HG02642 (cell line): Measurements from ENCODE around the gene GPR82.
"Not testable (repeated sequence)": the region's sequence is repeated elsewhere in the genome, so short reads cannot be mapped to it uniquely, and the experiment has no call there.

ENCODE experiments used
- ATAC-seq: cut with Tn5 transposase; IDR thresholded peaks from one replicate; pipeline ENCODE4 v1.9.1; 2021; ENCODE audit warnings: mild to moderate bottlenecking; ENCODE audit not compliant: unreplicated experiment, poor library complexity

GPR82 gene

GRCh38 chrX:41718481-41719235, 5.3 kb upstream of the GPR82 start:
- ATAC-seq: no peak

DNA sequence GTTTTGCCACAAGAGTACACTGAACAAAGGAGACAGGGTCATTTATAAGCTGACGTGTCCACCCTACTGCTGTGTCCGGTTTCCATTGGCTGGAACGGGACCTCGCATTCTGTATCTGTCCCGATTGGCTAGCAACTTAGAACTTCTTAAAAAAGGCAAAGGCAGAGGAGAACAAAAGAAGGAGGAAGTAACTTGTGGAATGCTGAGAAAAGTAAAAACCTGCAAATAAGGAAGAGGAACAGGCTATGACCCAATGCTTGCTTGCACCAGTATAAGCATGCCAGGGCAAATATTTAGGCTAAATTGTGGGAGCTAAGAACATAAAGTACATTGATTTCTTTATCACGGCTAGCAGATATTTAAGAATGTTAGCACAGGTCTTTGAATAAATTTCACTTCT, 4.4 kb upstream of the GPR82 start:
- not testable (repeated sequence) for ATAC-seq

DNA sequence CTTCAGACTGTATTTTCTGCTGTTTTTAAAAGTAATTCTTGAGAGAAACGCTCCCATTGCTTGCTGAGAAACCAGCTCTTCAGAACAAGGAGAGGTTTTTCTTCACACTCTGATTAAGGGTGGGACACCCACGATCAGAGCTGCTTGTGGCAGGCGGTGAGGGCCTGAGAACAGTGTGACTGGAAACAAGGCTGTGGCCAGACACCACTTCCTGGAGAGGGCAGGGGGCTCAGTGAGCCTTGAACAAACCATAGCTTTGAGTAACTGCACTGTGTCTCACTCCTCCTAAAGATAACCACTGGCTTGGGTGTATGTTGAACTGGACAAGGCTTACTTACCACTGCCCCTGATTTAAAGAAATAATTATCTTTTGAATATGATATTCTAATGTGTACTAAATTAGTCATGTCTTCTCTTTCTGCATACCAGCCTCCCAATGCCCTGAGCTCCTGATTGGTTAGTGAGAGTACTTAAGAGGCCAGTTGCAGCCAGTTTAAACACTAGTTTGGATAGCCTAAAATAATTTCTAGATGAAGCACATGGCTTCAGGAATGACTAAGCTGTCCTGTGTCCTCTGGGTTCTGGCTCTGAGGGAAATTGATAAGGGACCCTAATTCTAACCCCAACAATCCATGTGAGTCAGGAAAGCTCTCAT, 3.7 kb upstream of the GPR82 start:
- peak; percentile 94 for ATAC-seq

GRCh38 chrX:41721590-41721989, 2.4 kb upstream of the GPR82 start:
- no peak for ATAC-seq

DNA sequence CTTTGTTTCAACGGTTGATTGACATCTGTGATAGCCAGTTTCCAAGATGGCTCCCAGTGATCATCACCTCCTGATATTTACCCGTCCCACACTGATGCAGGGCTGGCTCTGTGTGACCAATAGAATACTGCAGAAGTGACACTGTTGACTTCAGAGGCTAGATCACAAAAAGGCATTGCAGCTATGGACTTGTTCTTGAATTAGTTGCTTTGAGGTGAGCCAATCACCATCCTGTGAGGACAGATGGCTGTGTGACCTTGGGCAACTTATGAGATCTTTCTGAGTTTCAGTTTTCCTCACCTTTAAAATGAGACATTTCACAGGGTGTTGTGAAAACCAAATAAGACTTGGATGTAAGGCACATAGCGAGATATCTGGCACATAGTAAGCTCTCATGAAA, 1.8 kb upstream of the GPR82 start:
- ATAC-seq: no peak

DNA sequence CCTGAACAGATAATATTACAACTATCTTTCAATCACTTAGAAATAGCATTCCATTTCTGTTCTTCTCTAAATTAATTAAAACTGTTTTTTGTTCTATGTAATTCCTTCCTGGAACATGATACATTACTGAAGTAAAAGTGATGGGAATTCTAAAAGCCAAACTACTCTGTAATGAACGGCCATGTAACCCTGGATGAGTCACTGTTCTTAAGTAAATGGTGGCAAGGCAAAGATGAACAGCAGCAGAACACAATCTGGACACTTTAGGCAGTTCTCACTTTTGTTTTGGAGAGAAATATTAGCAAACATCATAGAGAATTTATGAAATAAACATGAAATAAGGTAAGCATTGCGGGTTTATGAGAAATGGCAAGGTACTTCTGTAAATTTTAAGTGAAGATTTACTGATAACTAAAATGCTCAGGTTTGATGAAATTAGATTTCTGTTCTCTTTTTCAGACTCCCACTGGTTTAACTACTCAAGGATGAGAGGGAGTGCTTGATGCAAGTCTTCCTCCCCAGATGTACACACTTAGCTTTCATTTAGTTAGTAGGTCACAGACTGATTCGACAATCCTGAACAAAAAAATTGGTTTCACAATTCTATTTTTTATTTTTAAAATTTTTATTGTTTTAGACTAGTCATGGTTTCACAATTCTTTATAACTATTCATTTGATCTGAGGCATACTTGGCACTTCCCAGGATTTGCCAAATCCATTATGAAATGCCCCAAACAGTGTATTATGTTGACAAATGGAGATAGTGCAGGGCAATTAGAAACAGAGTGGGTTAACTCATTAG, 964 bp upstream of the GPR82 start:
- ATAC-seq: no peak

- ATAC-seq: no peak
Observed at GRCh38 chrX:41728125-41728524, 4.1 kb downstream of the GPR82 start.

GRCh38 chrX:41730081-41730480, 6.1 kb downstream of the GPR82 start:
- ATAC-seq: no peak

- no peak for ATAC-seq
Observed at GRCh38 chrX:41732260-41732659, 8.3 kb downstream of the GPR82 start.

- peak; percentile 98 for ATAC-seq
Observed at GRCh38 chrX:41733939-41734338, 10.0 kb downstream of the GPR82 start.

DNA sequence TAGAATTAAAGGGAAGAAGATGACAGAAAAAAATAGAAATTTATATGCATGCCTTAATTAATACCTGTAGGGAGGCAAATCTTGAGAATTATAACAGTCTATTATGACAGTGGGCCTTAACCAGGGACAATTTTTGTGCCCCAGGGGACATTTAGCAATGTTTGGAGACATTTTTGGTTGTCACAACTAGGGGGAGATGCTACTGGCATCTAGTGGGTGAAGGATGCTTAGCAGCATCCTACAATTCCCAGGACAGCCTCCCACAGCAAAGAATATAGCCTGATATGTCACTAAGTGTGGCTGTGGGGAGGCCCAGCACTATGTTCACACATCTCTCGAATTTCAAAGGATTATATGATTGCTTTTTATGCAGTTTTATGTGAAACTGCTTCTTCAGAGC, 10.5 kb downstream of the GPR82 start:
- peak; percentile 48 for ATAC-seq

DNA sequence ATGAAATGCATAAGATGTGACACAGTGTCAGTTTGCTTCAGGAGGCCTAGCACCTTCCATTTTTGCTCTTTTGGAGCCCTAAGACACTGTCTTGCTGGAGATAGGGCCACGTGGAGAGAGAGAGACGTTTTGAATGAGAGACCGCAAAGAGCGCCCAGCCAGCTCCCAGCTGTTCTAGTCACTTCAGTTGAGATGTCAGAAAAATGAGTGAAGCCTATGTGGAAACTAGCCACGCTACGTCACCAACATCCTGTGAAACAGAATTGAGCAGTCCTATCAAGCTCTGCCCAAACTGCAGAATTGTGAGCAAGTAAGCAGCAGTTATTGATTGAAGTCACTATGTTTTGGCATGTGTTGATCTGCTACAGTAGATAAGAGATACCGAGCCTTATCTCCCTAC, 13.1 kb downstream of the GPR82 start:
- no peak for ATAC-seq

DNA sequence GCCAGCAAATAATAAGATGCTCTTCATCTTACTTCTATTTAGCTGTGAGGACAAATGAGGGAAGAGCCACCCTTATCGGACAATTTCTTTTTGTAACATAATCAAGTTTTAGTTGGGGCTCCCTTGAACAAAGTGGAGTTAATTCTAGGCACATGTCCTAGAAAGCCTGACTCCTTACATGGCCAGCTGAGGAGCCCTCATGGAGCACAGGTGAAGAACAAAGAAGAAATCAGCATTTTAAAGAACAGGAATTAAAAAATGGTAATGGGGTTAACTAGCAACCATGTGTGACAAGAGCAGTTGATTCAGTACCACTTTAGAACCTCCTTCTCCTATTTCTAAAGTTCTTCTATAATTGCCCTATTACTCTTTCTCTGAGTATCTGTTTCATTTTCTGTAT, 15.9 kb downstream of the GPR82 start:
- ATAC-seq: no peak

DNA sequence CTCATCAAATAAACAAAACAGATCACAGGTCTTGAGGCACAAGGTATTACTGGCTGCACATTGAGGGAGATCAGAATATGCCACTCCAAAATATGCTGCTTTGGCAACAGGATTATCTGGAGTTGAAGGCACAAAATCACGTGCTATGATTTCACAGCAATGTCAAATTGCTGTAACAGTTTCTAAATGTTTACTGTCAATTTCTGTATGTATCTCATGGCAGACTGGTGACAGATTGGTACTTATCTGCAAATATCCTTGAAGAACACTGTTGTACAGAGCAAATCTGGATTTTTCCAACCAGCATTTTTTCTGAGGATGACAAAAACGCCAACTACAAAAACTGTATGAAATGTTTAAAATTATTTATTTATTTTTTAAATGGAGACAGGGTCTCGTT, 26.7 kb downstream of the GPR82 start:
- ATAC-seq: no peak

- ATAC-seq: no peak
Observed at GRCh38 chrX:41758401-41758800, 34.4 kb downstream of the GPR82 start.

DNA sequence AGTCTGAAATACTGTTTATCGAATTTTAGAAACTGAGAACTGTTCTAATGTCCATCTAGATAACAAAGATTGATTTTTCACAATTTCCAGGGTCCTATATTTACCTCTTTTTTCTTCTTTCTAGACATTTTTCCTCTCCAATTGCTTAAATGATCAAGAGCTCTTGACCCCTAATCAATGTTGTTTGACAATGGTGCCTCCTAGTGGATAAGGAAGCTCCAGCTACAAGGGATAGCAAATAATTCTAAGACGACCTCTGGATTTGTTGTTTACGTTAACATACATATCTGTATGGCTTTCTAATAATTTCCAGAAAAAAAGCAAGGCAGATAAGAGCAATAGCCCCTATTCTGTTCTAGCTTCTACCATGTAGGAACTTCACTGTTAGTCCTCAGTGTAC, 35.8 kb downstream of the GPR82 start:
- no peak for ATAC-seq

GRCh38 chrX:41761169-41761568, 37.2 kb downstream of the GPR82 start:
- ATAC-seq: no peak

DNA sequence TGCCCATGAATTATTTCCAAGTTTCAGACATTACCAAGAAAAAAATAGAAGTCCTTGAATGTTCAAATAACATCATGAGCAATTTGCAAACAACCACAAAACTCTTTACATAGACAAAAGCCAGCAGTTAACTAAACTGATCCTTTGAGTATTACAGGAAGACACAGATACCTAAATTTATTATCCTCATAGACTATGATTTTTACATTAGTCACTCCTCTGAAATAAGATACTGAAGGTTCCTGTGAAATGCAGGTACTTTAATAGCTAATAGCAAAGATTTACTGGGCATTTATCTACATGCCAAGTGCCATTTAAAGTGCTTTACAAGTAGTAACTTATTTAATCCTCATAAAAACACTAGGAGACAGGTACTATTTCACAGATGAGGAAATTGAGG, 37.7 kb downstream of the GPR82 start:
- ATAC-seq: no peak

- ATAC-seq: no peak
Observed at GRCh38 chrX:41779030-41779564, 55.1 kb downstream of the GPR82 start.
